Measurements from ENCODE around the gene ITPR1.

The ITPR1 gene

DNA sequence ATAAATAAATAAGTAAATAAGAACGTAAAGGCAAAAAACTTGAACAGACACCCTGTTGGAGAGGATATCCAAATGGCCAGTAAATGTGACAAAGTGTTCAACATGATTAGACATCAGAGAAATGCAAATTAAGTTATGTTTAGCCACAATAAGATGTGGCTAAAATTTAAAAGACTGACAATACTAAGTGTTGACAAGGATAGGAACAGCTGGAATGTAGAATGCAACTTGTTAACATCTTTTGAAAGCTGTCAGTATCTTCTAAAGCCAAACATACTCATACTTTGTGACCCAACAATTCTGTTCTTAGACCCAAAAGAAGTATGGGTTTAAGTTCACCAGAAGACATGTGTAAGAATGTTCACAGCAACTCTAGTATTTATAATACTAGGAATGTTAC, 197.1 kb downstream of the ITPR1 start:
- Histone ChIP-seq H3K18ac (ENCODE audit: low read depth in 1 of 2, low read length in 2 of 2) (no peak overlapping the region), H3K9me3 (ENCODE audit: control insufficient read depth, low read length) (peaks cover 13% of the 10 kb centered on the region), H4K8ac (ENCODE audit: low read length) (no peak overlapping the region), H3K79me1 (replicated peaks; ENCODE audit: low read length, poor library complexity, severe bottlenecking) (no peaks in the 10 kb centered on the region), H3K36me3 (ENCODE audit: control insufficient read depth in 1 of 2, insufficient read depth in 2 of 2, low read depth in 1 of 2, low read length in 2 of 2) (no peaks in the 10 kb centered on the region), H2AFZ (ENCODE audit: low read depth, low read length) (no peak overlapping the region), H3K4ac (ENCODE audit: low read depth in 1 of 2, low read length in 2 of 2) (no peak overlapping the region), H3K27me3 (ENCODE audit: control insufficient read depth in 1 of 2, insufficient read depth in 1 of 2, low read length in 2 of 2) (no peaks in the 10 kb centered on the region), H3K4me1 (ENCODE audit: control insufficient read depth, insufficient read depth, low read depth, low read length) (no peaks in the 10 kb centered on the region), H3K9ac (ENCODE audit: low read length) (no peak overlapping the region), H3K27ac (ENCODE audit: low read length, poor library complexity, severe bottlenecking) (no peak overlapping the region), H3K14ac (ENCODE audit: low read length in 2 of 2) (no peak overlapping the region), H2BK12ac (ENCODE audit: low read length in 2 of 2) (no peak overlapping the region), H2BK5ac (ENCODE audit: low read depth, low read length, poor library complexity, severe bottlenecking) (no peak overlapping the region), H3K4me3 (ENCODE audit: insufficient read depth in 1 of 2, low read depth in 1 of 2, low read length in 2 of 2) (no peak overlapping the region), H2BK15ac (ENCODE audit: low read depth, poor library complexity, severe bottlenecking) (no peak overlapping the region), H4K91ac (ENCODE audit: low read length) (no peak overlapping the region), H3K23ac (ENCODE audit: low read length in 2 of 2) (no peak overlapping the region), H3K4me2 (ENCODE audit: low read length, poor library complexity, severe bottlenecking) (no peak overlapping the region), H2AK5ac (ENCODE audit: low read length, severe bottlenecking) (no peak overlapping the region), H2BK120ac (ENCODE audit: low read depth, low read length) (no peak overlapping the region)
- WGBS, result 100% methylated on average over 1 of the region's 1 CpG
- DNase-seq, result no peak

DNA sequence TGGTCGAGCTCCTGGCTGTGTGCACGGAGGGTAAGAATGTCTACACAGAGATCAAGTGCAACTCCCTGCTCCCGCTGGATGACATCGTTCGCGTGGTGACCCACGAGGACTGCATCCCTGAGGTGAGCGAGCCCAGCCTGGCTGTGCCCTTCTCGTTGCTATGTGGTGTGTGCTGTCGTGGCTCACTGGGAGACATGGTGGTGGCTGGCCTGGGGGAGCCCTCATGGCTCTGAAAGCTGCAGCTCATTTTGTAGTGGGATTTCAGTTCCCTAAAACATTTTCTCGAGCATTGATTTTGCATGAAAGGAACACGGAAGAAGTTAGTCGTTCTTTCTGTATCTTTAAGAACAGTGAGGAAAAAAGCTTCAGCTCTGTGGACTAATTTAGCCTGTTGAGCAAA, 200.5 kb downstream of the ITPR1 start:
- no peak overlapping the region for H3K4me2 ChIP-seq (ENCODE audit: low read length, poor library complexity, severe bottlenecking)
- H3K14ac ChIP-seq (ENCODE audit: low read length in 2 of 2), result no peak overlapping the region
- H3K9ac ChIP-seq (ENCODE audit: low read length), result no peak overlapping the region
- no peak overlapping the region for H2AK5ac ChIP-seq (ENCODE audit: low read length, severe bottlenecking)
- H3K79me1 ChIP-seq (replicated peaks; ENCODE audit: low read length, poor library complexity, severe bottlenecking), result no peaks in the 10 kb centered on the region
- H3K27me3 ChIP-seq (ENCODE audit: control insufficient read depth in 1 of 2, insufficient read depth in 1 of 2, low read length in 2 of 2), result no peaks in the 10 kb centered on the region
- H4K8ac ChIP-seq (ENCODE audit: low read length), result no peak overlapping the region
- peak overlapping the region in 1 of 2 experiments; percentile 0 for H2BK12ac ChIP-seq (ENCODE audit: low read length in 2 of 2)
- no peaks in the 10 kb centered on the region for H3K4me1 ChIP-seq (ENCODE audit: control insufficient read depth, insufficient read depth, low read depth, low read length)
- no peak overlapping the region for H3K4me3 ChIP-seq (ENCODE audit: insufficient read depth in 1 of 2, low read depth in 1 of 2, low read length in 2 of 2)
- no peak overlapping the region for H2AFZ ChIP-seq (ENCODE audit: low read depth, low read length)
- H2BK5ac ChIP-seq (ENCODE audit: low read depth, low read length, poor library complexity, severe bottlenecking), result no peak overlapping the region
- no peaks in the 10 kb centered on the region for H3K36me3 ChIP-seq (ENCODE audit: control insufficient read depth in 1 of 2, insufficient read depth in 2 of 2, low read depth in 1 of 2, low read length in 2 of 2)
- DNase-seq, result no peak
- no peak overlapping the region for H2BK120ac ChIP-seq (ENCODE audit: low read depth, low read length)
- H3K4ac ChIP-seq (ENCODE audit: low read depth in 1 of 2, low read length in 2 of 2), result no peak overlapping the region
- H3K9me3 ChIP-seq (ENCODE audit: control insufficient read depth, low read length), result peaks cover 13% of the 10 kb centered on the region
- H4K91ac ChIP-seq (ENCODE audit: low read length), result no peak overlapping the region
- no peak overlapping the region for H3K23ac ChIP-seq (ENCODE audit: low read length in 2 of 2)
- H3K18ac ChIP-seq (ENCODE audit: low read depth in 1 of 2, low read length in 2 of 2), result no peak overlapping the region
- no peak overlapping the region for H3K27ac ChIP-seq (ENCODE audit: low read length, poor library complexity, severe bottlenecking)
- no peak overlapping the region for H2BK15ac ChIP-seq (ENCODE audit: low read depth, poor library complexity, severe bottlenecking)
- WGBS, result 86% methylated on average over 13 of the region's 13 CpGs

DNA sequence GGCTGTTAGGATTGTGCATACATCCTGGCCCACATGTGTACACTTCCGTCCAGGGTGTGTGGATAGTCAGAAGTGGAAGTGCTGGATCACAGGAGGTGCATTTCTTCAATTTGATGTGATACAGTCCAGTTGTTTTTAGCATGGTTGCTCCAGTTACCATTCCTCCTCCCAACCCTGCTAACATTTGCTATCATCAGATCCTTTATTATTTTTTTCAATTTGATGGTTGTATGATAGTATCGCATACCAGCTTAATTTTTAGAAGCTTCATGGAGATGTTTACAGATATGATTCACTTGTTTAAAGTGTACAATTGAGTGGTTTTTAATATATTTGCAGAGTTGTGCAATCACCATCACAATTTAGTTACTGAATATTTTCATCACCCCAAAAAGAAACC, 202.7 kb downstream of the ITPR1 start:
- H3K4me2 ChIP-seq (ENCODE audit: low read length, poor library complexity, severe bottlenecking), result no peak overlapping the region
- H3K18ac ChIP-seq (ENCODE audit: low read depth in 1 of 2, low read length in 2 of 2), result no peak overlapping the region
- no peak overlapping the region for H2BK15ac ChIP-seq (ENCODE audit: low read depth, poor library complexity, severe bottlenecking)
- no peak overlapping the region for H3K4ac ChIP-seq (ENCODE audit: low read depth in 1 of 2, low read length in 2 of 2)
- DNase-seq, result no peak
- 78% methylated on average over 1 of the region's 2 CpGs for WGBS
- no peak overlapping the region for H4K8ac ChIP-seq (ENCODE audit: low read length)
- H3K9me3 ChIP-seq (ENCODE audit: control insufficient read depth, low read length), result no peaks in the 10 kb centered on the region
- H4K91ac ChIP-seq (ENCODE audit: low read length), result no peak overlapping the region
- no peak overlapping the region for H2BK12ac ChIP-seq (ENCODE audit: low read length in 2 of 2)
- no peak overlapping the region for H2BK120ac ChIP-seq (ENCODE audit: low read depth, low read length)
- H2AFZ ChIP-seq (ENCODE audit: low read depth, low read length), result no peak overlapping the region
- no peak overlapping the region for H3K27ac ChIP-seq (ENCODE audit: low read length, poor library complexity, severe bottlenecking)
- H3K9ac ChIP-seq (ENCODE audit: low read length), result no peak overlapping the region
- no peak overlapping the region for H3K23ac ChIP-seq (ENCODE audit: low read length in 2 of 2)
- H3K4me3 ChIP-seq (ENCODE audit: insufficient read depth in 1 of 2, low read depth in 1 of 2, low read length in 2 of 2), result no peak overlapping the region
- H3K36me3 ChIP-seq (ENCODE audit: control insufficient read depth in 1 of 2, insufficient read depth in 2 of 2, low read depth in 1 of 2, low read length in 2 of 2), result no peaks in the 10 kb centered on the region
- H3K4me1 ChIP-seq (ENCODE audit: control insufficient read depth, insufficient read depth, low read depth, low read length), result no peaks in the 10 kb centered on the region
- H2BK5ac ChIP-seq (ENCODE audit: low read depth, low read length, poor library complexity, severe bottlenecking), result no peak overlapping the region
- no peaks in the 10 kb centered on the region for H3K27me3 ChIP-seq (ENCODE audit: control insufficient read depth in 1 of 2, insufficient read depth in 1 of 2, low read length in 2 of 2)
- H2AK5ac ChIP-seq (ENCODE audit: low read length, severe bottlenecking), result no peak overlapping the region
- H3K79me1 ChIP-seq (replicated peaks; ENCODE audit: low read length, poor library complexity, severe bottlenecking), result no peaks in the 10 kb centered on the region
- no peak overlapping the region for H3K14ac ChIP-seq (ENCODE audit: low read length in 2 of 2)

DNA sequence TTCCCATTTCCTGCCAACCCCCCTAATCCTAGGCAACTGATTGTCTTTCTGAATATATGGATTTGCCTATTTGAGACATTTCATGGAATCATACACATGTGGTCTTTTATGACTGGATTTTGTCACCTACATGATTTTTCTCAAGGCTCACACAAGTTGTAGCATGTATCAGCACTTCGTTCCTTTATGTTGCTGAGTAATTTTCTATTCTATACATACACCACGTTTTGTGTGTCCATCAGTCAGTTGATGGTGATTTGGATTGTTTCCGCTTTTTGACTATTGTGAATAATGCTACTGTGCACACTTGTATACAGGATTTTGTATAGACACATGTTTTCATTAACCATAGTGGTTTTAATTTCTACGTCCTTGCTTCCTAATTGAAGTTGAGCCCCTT, 203.1 kb downstream of the ITPR1 start:
- no peak overlapping the region for H3K18ac ChIP-seq (ENCODE audit: low read depth in 1 of 2, low read length in 2 of 2)
- no peak overlapping the region for H2BK5ac ChIP-seq (ENCODE audit: low read depth, low read length, poor library complexity, severe bottlenecking)
- H3K14ac ChIP-seq (ENCODE audit: low read length in 2 of 2), result no peak overlapping the region
- no peak overlapping the region for H2AK5ac ChIP-seq (ENCODE audit: low read length, severe bottlenecking)
- H2BK120ac ChIP-seq (ENCODE audit: low read depth, low read length), result no peak overlapping the region
- no peaks in the 10 kb centered on the region for H3K27me3 ChIP-seq (ENCODE audit: control insufficient read depth in 1 of 2, insufficient read depth in 1 of 2, low read length in 2 of 2)
- H3K9me3 ChIP-seq (ENCODE audit: control insufficient read depth, low read length), result no peaks in the 10 kb centered on the region
- no peak overlapping the region for H3K27ac ChIP-seq (ENCODE audit: low read length, poor library complexity, severe bottlenecking)
- no peaks in the 10 kb centered on the region for H3K79me1 ChIP-seq (replicated peaks; ENCODE audit: low read length, poor library complexity, severe bottlenecking)
- WGBS, result 60% methylated on average over 1 of the region's 4 CpGs
- no peak overlapping the region for H2BK12ac ChIP-seq (ENCODE audit: low read length in 2 of 2)
- H4K91ac ChIP-seq (ENCODE audit: low read length), result no peak overlapping the region
- no peak overlapping the region for H3K4me3 ChIP-seq (ENCODE audit: insufficient read depth in 1 of 2, low read depth in 1 of 2, low read length in 2 of 2)
- no peak overlapping the region for H3K23ac ChIP-seq (ENCODE audit: low read length in 2 of 2)
- H4K8ac ChIP-seq (ENCODE audit: low read length), result no peak overlapping the region
- H2BK15ac ChIP-seq (ENCODE audit: low read depth, poor library complexity, severe bottlenecking), result no peak overlapping the region
- H3K4ac ChIP-seq (ENCODE audit: low read depth in 1 of 2, low read length in 2 of 2), result no peak overlapping the region
- no peak overlapping the region for H3K4me2 ChIP-seq (ENCODE audit: low read length, poor library complexity, severe bottlenecking)
- H3K4me1 ChIP-seq (ENCODE audit: control insufficient read depth, insufficient read depth, low read depth, low read length), result no peaks in the 10 kb centered on the region
- H3K9ac ChIP-seq (ENCODE audit: low read length), result no peak overlapping the region
- no peak for DNase-seq
- H3K36me3 ChIP-seq (ENCODE audit: control insufficient read depth in 1 of 2, insufficient read depth in 2 of 2, low read depth in 1 of 2, low read length in 2 of 2), result no peaks in the 10 kb centered on the region
- no peak overlapping the region for H2AFZ ChIP-seq (ENCODE audit: low read depth, low read length)

All from mesenchymal stem cell (in vitro differentiated cells and primary cell).